Mesothelial cell of epicardium (in vitro differentiated cells): ENCODE data around the gene POU2F1. TPM values are rescaled to one million over a fixed set of nuclear protein-coding genes. Genes with fewer than 3 reads are reported as not detected.

Experiments
- DNase-seq, 2 experiments: peaks; one replicate each; pipeline ENCODE4 v3.0.0; 2021; ENCODE audit warnings: low spot score in 2 of 2; ENCODE audit not compliant: unreplicated experiment in 2 of 2
- H3K27ac Mint-ChIP-seq: 2 replicates; pipeline ENCODE4 v1.8.0; 2021; ENCODE audit warnings: mixed read lengths
- H3K27me3 Mint-ChIP-seq: 2 replicates; pipeline ENCODE4 v1.8.0; 2021; ENCODE audit warnings: low read depth, mixed read lengths
- H3K36me3 Mint-ChIP-seq: 2 replicates; pipeline ENCODE4 v1.8.0; 2021; ENCODE audit warnings: mixed read lengths
- H3K4me1 Mint-ChIP-seq: 2 replicates; pipeline ENCODE4 v1.8.0; 2021; ENCODE audit warnings: mixed read lengths
- H3K4me3 Mint-ChIP-seq: 2 replicates; pipeline ENCODE4 v1.8.0; 2021; ENCODE audit warnings: mild to moderate bottlenecking, moderate library complexity, mixed read lengths
- H3K9me3 Mint-ChIP-seq: 2 replicates; pipeline ENCODE4 v1.8.0; 2021; ENCODE audit warnings: mixed read lengths
- total RNA-seq: library from RNA; stranded (reverse); gene quantifications from 3 replicates; pipeline ENCODE4 v1.2.1, GENCODE V29; 2021
- TF ChIP-seq, protein P1 (sequence below): fragments of 200-600 bp; sonication (generic); IDR thresholded peaks from one replicate; pipeline ENCODE4 v1.5.0; 2021; ENCODE audit warnings: antibody characterized with exemption; ENCODE audit not compliant: unreplicated experiment

The POU2F1 gene
- total RNA-seq, 1 donor from 2014 or later: 32.8 TPM

DNA sequence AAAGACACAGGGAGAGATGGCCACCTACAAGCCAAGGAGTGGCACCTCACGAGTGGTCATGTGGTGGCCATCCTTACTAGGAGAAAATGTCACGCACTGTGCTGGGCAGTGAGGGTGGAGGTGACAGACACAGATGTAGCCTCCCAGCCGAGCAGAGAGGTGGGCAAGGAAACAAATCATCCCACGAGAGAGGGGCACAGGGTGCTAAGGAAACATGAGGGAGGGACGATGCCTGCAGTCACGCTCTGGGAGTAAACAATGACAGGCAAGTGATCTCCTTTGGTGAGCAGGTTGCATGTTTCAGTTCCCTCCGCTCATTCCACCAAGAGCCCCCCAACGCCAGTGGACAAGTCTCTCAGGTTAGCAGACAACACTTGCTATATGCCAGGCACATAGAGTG lies 231.8 kb downstream of the POU2F1 start:
- Mint-ChIP-seq H3K4me3 (no peak overlapping the region), H3K36me3 (no peaks in the 10 kb centered on the region), H3K27me3 (peaks cover 33% of the 10 kb centered on the region), H3K9me3 (no peaks in the 10 kb centered on the region), H3K4me1 (peaks cover 4% of the 10 kb centered on the region), H3K27ac (no peak overlapping the region)
- TF ChIP-seq, protein P1, sequence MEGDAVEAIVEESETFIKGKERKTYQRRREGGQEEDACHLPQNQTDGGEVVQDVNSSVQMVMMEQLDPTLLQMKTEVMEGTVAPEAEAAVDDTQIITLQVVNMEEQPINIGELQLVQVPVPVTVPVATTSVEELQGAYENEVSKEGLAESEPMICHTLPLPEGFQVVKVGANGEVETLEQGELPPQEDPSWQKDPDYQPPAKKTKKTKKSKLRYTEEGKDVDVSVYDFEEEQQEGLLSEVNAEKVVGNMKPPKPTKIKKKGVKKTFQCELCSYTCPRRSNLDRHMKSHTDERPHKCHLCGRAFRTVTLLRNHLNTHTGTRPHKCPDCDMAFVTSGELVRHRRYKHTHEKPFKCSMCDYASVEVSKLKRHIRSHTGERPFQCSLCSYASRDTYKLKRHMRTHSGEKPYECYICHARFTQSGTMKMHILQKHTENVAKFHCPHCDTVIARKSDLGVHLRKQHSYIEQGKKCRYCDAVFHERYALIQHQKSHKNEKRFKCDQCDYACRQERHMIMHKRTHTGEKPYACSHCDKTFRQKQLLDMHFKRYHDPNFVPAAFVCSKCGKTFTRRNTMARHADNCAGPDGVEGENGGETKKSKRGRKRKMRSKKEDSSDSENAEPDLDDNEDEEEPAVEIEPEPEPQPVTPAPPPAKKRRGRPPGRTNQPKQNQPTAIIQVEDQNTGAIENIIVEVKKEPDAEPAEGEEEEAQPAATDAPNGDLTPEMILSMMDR: no peak
- DNase-seq: no peak

DNA sequence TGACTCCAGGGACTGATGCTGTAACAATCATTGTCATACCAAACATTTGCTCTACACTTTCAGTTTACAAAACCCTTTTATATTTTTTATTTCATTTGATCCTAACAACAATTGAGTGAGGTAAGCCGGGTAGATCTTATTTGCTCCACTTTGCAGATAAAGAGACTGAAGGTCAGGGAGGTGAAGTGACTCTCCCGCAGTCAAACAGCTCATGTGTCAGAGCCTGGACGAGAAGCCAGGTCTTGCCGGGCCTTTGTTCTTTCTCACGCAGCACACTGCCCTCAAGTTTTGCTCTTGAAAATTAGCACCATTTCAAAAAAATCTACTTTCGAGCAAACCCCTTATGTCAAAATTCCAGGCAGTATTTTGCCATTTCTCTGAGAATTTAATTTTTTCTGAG lies 232.4 kb downstream of the POU2F1 start:
- no peaks in the 10 kb centered on the region for H3K36me3 Mint-ChIP-seq
- no peak for DNase-seq
- H3K27me3 Mint-ChIP-seq: peaks cover 40% of the 10 kb centered on the region
- no peaks in the 10 kb centered on the region for H3K9me3 Mint-ChIP-seq
- TF ChIP-seq, protein P1: no peak
- peaks cover 4% of the 10 kb centered on the region for H3K4me1 Mint-ChIP-seq
- H3K27ac Mint-ChIP-seq: no peak overlapping the region
- no peak overlapping the region for H3K4me3 Mint-ChIP-seq

DNA sequence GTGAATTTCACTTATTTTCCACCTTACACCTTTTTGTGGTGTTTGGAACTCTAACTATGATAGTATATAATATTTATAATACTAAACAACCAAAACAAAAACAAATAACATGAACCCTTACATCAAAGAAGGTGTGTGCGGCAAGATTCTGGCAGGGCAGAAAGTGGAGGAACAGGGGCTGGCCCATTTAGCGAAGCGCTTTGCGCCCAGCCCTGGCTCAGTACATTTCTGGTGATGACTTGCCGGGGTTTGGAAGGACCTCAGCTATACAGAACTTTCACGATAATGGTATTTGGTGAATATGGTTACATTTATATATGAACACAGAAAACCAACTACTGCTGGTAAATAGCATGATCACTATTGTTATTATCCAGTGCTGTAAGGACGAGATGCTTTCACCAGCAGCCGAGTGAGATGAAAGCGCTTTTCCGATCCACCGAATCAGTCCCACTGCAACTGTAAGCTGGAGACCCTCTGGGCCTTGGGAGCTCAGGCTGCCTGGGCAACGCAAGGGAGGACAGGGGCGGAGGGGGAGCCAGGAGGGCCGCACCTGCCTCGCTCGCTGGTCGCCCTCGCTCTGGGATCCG lies 233.7 kb downstream of the POU2F1 start:
- H3K27ac Mint-ChIP-seq: no peak overlapping the region

DNA sequence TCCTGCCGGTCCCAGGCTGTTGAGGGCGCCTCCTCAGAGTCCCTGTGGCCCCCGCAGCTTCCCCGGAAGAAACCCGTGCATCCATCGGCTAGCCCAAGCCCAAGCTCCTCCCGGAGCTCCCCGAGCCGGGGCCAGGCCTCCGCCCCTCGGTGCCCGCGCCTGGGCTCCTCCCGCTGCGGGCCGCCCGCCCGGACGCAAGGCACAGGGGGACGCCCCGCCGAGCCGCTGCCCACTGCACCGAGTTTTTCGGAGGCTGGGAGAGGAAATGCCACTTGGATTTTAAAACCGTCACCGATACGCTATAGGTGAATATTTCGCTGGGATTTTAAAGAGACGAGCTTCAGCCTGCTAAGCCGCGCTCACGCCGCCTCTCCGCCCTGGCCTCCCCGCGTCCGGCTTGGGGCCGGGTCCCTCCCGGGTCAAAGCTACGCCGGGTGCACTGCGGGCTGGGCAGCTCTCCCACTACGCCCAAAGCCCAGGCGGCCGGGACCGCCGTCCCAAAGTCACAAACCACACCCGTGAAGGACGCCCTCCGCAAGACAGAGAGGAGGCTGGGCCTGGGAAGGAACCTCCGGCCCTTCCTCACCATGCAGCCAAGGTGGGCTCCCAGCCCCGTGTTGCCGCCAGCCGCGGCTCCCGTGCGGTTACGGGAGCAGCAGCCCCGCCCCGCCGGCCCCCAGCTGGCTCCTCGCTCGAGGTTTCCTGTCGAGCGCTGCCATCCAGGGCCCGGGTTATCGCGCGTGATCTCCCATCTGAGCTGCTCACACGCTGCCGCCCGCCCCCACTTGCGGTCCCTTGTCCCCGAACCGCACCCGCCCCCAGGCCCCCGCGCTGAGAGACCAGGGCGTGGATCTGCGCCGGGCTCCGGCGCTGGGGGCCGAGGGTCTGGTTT lies 234.5 kb downstream of the POU2F1 start:
- H3K27ac Mint-ChIP-seq: no peak overlapping the region
- peaks cover 4% of the 10 kb centered on the region for H3K4me1 Mint-ChIP-seq
- DNase-seq: peak in 1 of 2 experiments; percentile 64

More for the DNA sequence above, 233.7 kb downstream of the POU2F1 start:
- peak overlapping the region; percentile 68 for H3K4me3 Mint-ChIP-seq
- peaks cover 4% of the 10 kb centered on the region for H3K4me1 Mint-ChIP-seq
- DNase-seq: no peak
- H3K27me3 Mint-ChIP-seq: peaks cover 40% of the 10 kb centered on the region
- TF ChIP-seq, protein P1: no peak
- H3K9me3 Mint-ChIP-seq: no peaks in the 10 kb centered on the region
- no peaks in the 10 kb centered on the region for H3K36me3 Mint-ChIP-seq

DNA sequence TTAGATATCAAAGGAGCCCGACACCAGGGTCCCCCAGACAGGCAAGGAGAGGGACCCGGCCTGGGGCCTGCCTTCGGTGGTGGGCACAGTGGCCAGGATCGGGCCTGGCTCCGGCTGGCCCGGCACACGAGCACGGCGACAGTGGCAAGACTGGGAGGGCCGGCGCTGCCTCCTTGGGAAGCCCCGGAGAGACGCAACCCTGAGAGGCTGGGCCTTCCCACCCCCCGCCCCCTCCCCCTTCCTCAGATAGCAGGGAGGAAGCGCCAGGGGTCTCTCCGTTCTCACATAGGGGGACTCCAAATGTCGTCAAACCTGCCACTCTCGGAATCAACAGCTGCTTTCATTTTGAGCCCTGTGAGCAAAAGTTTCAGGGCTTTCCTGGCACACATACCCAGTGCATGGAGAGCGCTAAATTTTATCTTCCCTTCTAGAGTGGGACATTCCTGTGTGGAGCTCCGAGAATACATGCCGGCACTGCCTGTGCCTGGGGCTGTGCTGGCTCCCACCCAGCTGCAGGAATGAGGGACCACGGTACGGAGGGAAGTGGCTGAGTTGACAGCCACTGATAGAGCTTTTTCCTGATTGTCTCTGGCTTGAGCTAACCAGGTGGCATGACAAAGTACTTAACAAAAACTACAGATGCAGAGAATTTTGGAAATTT lies 235.2 kb downstream of the POU2F1 start:
- Mint-ChIP-seq H3K4me3 (peak overlapping the region; percentile 68), H3K9me3 (no peaks in the 10 kb centered on the region), H3K27me3 (peaks cover 37% of the 10 kb centered on the region), H3K4me1 (peaks cover 4% of the 10 kb centered on the region), H3K27ac (peak overlapping the region; percentile 28), H3K36me3 (no peaks in the 10 kb centered on the region)
- TF ChIP-seq, protein P1: no peak
- DNase-seq: peak in 1 of 2 experiments; percentile 61

More for the DNA sequence above, 234.5 kb downstream of the POU2F1 start:
- Mint-ChIP-seq H3K9me3 (no peaks in the 10 kb centered on the region), H3K36me3 (no peaks in the 10 kb centered on the region), H3K27me3 (peaks cover 40% of the 10 kb centered on the region), H3K4me3 (peak overlapping the region; percentile 68)
- TF ChIP-seq, protein P1: no peak
